Islet of Langerhans (tissue), 1 donor: ENCODE measurements around the gene DAPK2.
"Not testable (repeated sequence)": the region's sequence is repeated elsewhere in the genome, so short reads cannot be mapped to it uniquely, and the experiment has no call there.

ENCODE experiments used
- FAIRE-seq: peaks from one replicate; lab custom pipeline; 2011; peaks lifted over from hg19 to GRCh38; lab: Jason Lieb, UNC

The DAPK2 gene

DNA sequence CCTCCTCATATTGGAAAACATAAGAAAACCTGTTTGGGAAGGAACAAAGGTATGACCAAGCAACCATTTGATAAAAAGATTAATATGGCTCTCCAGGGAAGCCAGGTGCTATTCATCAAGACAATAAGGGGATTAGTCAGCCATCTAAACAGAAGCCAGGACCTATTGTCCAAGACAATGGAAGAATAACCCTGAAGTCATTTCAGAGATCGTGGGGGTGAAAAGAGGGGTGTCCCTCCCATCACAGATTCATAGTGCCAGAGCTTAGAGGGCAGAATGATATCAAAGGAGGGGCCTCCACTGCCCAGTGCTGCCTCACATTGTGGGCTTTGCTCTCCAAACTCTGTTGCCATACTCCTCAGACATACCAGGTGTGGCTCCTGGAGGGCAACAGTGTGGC is 73.5 kb downstream of the DAPK2 start:
- no peak for FAIRE-seq

DNA sequence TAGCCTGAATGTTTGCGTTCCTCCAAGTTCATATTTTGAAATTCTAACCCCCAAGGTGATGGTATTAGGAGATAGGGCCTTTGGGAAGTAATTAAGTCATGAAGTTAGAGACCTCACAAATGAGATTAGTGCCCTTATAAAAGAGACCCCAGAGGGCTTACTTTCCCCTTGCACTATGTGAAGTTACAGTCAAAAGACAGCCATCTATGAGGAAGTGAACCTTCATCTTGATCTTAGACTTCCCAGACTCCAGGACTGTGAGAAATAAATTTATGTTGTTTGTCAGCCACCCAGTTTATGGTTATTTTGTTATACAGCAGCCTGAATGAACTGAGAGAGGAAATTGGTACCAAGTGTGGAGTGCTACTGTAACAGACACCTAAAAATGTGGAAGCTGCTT is 74.4 kb downstream of the DAPK2 start:
- no peak for FAIRE-seq

DNA sequence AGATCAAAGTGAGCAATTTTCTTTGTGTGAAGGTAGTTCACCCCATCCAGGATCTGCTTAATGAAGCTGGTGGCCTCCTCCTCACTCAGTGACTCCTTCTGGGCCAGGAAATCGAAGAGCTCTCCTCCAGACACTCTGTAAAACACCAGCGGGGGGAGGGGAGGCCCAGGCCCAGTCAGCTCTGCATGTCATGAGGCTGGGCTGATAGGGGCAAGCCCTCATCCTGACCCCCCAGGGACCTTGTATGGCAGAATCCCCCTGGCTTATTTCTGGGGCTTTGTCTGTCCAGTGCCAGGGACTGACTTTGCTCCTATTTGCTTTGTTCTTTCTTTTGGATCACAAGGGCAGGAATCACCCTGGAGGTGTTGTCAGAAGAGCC is 74.9 kb downstream of the DAPK2 start:
- FAIRE-seq, result no peak

DNA sequence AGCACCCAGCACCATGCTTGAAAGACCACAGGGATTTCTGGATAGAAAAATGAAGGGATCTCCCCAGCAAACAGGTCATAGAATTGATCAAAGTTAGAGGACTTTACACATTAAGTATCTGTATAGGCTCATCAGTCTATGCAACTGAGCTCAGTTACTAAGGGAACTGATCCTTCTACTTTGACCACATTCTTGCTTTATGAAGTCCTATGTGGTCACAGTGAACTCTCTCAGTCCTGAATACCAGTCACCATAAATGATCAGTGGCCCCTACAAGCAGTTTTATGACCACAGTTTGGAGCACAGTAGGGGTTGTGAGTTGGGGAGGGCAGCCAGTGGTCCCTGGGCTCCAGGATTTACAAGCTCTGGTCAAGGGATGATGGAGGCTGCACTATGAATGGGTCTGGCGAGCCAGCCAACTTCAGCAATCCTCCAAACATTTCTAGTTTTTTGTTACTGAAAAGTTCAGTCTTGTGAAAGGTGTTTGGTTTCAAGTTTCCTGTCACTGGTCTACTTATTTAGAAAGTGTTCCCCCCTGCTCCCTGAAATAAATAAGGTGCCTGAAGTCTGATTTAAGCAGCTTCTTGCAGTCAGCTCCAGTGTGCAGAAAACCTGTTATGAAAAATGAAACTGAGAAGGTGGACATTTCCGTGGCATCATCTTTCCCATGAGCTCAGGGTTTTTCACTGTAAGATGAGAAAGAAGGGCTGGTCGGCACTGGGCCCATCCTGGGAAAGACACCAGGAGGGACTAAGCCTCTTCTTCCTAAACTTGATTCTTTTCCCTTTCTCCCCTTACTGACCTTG is 75.5 kb downstream of the DAPK2 start:
- no peak for FAIRE-seq

DNA sequence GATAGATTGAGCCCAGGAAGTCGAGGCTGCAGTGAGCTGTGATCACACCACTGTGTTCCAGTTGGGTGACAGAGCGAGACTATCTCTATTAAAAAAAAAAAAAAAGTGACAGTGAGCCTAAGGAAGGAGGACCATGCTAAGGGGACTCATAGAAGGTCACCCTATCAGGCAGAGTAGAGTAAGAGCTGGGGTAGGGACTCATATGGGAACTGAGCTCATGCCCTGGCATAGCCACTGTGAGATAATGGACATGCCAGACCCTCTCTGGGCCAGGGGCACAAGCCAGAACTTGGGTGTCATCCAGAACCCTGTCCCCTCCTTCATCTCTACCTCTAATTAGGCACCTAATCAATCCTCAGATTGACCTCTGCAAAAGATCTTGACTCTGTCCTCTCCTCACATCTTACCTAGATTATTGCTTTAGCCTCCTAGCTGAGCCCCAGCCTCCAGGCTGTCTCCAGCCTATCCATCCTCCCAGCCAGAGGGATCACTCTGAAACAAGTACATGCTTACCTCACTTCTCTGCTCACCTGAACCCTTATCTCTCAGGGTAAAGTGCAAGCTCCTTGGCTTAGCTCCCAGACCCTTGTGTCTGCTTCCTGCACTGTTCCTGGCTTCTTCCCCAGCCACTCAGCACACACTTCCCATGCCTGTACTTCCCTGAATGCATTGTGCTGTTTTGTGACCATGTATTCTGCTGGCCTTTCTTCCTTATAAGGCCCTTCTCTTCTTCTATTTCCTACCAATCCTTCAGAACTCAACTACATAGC is 76.4 kb downstream of the DAPK2 start:
- FAIRE-seq, result no peak

DNA sequence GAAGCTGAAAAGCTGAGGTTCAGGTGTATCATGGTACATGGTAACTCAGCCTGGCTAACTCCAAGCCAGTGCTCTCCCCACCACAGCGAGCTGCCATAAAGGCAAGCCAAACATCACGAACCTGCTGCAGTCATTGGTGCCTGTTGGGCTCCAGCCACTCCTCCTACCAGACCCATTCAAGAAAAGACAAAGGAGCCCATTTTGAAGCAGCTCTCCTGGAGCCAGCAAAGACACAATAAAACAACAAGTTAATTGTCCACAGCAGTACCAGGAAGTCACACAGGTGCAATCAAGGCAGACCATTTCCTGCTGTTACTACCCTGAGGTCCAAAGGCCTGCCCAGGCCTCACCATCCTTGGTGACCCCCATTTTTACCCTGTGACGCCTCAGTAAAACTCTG is 77.6 kb downstream of the DAPK2 start:
- no peak for FAIRE-seq

DNA sequence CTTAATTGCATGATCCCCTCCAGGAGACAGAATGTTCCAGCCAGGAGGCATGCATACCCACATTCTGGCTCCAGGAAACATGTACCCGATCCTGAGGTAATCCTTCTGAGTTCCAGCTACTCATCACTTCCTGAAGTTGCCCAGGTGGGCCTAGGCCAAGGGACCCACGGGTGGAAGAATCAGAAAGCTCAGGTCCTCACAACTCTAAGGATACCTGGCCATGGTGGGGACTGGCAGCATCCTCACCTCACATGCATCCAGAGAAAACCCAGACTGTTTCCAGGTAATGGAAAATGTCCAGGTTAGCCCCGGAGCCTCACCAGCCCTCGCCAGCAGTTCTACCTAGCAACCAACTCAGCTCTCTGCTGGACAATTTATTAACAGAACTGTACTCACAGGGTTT is 78.2 kb downstream of the DAPK2 start:
- peak; percentile 36 for FAIRE-seq

DNA sequence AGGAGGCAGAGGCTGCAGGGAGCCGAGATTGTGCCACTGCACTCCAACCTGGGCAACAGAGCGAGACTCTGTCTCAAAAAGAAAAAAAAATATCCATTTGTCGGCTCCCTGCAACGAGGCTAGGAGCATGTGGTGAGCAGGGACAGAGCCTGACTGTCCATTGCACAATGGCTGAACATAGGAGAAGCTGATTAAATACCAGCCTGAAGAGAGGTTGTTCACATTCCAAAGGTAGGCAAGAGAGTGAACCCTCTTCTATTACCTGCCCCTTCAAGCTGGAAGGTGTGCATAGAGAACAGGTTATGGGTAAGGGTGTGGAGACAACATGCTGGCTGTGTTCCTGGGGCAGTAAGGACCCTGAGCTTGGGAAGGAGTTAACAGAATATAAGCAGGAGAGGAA is 78.7 kb downstream of the DAPK2 start:
- FAIRE-seq, result no peak

DNA sequence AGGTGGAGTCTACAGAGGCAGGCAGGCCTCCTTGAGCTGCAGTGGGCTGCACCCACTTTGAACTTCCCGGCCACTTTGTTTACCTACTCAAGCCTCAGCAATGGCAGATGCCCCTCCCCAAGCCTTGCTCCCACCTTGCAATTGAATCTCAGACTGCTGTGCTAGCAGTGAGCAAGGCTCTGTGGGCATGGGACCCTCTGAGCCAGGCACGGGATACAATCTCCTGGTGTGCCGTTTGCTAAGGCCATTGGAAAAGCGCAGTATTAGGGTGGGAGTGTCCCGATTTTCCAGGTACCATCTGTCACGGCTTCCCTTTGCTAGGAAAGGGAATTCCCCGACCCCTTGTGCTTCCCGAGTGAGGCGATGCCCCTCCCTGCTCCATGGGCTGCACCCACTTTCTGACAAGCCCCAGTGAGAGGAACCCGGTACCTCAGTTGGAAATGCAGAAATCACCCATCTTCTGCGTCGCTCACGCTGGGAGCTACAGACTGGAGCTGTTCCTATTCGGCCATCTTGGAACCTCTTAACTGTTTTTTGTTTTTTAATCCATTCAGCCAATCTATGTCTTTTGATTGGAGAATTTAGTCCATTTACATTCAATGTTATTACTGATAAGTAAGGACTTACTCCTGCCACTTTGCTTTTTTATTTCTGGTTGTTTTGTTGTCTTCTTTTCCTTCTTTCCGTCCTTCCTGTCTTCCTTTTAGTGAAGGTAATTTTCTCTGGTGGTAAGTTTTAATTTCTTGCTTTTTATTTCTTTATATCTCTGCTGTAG is 83.2 kb downstream of the DAPK2 start:
- FAIRE-seq, result not testable (repeated sequence)

DNA sequence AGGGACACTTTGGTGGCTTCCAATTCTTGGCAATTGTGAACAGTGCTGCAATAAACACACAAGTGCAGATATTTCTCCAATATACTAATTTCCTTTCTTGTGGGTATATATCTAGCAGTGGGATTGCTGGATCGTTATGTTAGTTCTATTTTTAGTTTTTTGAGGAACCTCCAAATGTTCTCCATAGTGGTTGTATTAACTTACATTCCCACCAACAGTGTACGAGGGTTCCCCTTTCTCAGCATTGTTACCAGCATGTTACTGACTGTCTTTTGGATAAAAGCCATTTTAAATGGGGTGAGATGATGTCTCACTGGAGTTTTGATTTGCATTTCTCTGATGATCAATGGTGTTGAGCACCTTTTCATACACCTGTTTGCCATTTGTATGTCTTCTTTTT is 92.8 kb downstream of the DAPK2 start:
- no peak for FAIRE-seq

DNA sequence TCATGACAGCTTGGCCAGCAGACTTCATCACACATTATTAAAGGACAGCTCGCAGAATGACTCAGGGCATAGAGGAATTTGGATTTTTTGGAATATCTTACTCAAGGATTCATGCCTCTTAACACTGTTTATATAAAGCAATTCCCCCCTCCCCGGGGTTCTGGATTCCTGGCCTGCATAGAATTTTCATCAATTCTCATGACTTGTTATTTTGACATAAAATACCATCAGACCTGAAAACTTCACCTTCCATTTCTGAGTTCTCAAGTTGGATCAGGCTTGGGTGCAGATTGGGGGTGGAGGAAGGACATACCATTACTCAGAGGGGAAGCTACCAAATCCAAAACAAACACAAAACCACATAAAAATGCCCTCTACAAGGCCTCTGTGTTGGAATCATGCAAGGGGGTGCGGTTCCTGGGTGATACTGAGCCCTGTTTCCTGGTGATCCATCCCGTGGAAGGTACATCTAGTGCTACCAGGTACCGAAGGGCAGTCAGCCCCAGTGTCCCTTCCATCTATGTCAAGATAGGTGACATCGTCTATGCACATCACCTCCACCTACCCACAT is 95.3 kb downstream of the DAPK2 start:
- no peak for FAIRE-seq

DNA sequence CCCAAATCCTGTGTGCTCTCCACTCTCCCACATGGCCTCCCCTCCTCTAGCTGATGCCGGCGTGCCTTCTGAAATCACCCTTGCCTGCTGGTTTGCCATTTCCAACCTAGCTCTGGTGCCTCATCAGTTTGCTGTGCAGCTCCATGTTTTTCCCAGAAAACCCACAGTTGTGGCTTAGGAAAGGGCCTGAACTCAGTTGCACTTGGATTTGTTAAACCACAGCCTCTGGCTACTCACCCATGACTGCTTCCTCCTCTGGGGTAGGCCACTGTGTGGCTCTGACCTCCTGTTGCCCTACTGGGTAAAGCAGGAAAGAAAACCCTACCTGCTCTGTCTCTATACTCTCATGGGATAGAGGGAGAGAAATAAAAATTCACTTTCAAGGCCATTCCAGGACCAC is 97.3 kb downstream of the DAPK2 start:
- no peak for FAIRE-seq

DNA sequence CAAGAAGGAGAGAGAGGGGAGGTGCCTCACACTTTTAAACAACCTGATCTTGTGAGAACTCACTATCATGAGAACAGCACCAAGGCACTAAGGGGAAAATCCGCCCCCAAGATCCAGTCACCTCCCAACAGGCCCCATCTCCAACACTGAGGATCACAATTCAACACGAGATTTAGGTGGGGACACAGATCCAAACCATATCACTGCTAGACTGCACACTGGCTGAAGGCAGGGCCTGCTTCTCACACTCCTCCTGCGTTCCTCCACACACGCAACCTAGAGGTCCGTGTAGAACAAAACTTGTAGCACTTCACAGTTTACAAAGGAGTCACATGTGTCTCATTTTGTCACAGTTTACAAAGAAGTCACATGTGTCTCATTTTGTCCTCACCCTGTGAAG is 97.8 kb downstream of the DAPK2 start:
- no peak for FAIRE-seq

DNA sequence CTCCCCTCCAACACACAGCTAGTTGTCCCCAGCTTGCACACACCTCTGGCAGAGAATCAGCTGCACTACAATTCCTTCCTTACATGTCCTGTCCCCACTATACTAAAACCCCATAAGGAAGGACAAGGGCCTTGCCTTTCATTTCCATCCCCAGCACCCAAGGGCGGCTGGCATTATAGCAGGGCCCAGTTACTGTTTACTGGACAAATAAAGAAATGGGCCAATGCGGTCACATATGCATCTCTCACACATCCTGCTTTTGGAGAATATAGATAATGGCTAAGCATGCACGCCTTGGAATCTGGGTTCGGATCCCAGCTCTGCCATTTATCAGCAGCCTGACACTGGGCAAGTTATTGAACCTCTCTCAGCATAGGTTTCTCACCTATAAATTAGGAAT is 99.1 kb downstream of the DAPK2 start:
- no peak for FAIRE-seq

DNA sequence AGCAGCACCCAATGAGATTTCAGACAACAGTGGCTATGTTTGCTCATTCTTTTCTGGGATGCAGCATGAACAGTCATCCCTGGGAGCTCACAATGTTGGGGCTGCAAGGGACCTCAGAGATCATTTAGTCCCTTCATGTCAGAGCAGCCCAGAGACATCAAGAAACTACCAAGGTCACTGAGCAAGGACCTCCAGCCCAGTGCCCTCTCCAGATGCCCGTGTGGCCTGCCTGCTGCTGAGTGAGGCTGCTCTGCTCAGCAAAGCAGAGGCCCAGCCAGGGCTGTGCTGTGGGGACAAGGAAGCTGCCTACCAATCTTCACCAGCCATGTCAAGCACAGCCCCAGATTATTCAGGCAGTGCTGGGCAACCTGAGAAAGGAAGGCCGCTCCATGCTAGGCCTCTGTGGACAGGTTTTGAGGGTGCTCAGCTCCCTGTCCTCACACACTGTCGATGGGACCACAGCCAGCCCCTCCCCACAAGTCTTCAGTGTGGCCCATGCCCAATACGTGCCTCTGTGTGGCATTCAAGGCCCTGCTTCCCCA is 99.7 kb downstream of the DAPK2 start:
- FAIRE-seq, result no peak

DNA sequence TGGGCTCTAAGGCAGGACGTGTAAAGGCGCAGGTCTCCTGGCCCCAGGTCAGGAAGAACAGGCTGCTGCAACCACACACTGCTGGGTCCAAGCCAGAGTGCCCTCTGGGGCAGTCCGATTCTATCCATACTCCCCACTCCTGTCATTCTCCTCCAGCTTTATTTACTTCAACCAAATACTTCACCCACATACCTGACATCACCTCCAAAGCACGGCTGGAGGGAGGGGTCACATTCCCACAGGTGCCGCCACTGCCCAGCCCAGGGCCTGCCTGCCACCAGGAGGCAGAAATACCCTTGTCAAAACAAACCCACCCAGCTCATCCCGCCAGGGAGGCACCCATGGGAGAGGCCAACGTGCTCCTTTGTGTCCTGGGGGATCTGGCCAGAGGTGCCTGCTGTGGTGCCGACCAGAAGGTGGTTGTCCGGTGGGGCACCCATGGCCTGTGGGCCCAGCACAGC is 100.4 kb downstream of the DAPK2 start:
- no peak for FAIRE-seq

DNA sequence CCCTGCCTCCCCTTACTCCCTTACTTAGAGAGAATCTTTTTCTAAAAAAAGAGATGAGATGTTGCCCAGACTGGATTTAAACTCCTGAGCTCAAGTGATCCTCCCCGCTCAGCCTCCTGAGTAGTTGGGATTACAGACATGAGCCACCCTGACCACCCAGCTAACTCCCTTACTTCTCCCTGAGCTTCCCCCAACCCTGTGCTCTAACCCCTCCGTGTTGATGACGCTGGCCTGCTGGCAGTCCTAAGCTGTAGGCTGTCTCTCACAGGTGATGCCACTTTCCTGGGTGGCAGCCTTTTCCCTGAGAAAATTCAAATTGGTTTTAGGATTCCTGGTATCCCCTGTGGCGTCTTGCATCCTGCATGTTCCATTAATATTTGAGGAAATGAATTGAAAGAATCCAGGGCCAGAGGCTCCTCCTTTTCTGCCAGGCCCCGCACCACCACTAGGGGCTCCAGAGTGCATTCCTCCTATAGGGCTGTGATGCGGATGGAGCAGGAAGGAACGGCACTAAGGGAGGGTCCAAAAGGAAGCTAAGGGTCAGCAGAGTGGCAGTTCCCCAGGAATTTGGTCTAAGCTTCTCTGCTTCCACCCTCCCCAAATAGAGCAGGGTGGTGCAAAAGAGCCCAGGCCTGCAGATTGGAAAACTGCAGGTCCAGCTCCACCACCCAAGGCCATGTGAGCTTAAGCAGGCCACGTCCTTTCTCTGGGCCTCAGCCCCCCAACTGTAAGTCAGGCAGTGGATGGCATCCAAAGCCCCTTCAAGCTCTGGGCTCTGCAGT is 101.1 kb downstream of the DAPK2 start:
- no peak for FAIRE-seq

DNA sequence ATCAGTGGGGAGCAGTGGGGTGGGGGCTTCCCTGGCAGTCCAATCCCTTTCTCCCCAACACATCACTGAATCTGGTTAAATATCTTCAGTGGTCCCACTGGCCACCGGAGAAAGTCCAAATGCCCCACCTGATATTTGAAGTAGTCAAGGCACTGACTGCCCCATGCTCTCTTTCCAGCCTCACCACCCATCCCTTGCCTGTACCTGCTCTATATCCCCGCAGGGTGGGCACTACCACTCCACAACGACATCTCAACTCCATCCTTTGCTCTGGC is 101.7 kb downstream of the DAPK2 start:
- no peak for FAIRE-seq

DNA sequence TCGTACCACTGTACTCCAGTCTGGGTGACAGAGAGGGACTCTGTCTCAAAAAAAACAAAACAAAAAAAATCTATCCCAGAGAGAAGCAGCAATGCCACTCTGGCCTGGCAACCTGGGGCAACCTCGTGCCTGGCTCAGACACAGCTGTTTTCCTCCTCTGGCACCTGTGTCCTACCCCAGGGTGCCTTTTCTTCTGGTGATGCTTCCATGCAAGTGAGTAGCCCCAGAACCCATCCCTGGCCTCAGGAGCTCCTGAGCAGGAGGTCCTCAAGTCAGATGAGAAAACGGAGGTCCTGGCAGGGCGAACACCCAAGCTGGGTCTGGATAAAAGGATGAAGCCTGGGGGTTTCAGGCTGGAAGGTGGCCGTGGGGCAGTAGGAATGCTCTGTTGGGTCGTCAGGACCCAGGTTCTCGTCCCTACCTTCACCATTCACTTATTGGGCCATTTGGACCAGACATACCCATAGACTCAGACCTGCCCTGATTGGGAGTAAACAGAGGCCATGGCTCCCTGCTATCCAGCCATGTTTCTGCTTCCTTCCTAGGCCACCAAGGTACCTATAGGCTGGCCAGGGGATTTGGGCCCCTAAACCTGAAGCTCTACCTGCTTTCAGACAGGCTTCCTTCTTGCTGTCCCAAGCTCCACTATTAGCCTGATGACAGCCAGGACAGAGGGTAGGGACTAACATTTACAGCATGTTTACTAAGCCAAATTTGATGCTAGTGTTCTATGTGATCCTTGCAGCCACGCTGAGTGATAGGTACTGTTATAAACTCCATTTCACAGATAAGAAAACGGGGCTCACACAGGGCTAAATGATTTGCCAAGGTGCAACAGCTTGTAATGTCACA is 102.2 kb downstream of the DAPK2 start:
- FAIRE-seq, result no peak

DNA sequence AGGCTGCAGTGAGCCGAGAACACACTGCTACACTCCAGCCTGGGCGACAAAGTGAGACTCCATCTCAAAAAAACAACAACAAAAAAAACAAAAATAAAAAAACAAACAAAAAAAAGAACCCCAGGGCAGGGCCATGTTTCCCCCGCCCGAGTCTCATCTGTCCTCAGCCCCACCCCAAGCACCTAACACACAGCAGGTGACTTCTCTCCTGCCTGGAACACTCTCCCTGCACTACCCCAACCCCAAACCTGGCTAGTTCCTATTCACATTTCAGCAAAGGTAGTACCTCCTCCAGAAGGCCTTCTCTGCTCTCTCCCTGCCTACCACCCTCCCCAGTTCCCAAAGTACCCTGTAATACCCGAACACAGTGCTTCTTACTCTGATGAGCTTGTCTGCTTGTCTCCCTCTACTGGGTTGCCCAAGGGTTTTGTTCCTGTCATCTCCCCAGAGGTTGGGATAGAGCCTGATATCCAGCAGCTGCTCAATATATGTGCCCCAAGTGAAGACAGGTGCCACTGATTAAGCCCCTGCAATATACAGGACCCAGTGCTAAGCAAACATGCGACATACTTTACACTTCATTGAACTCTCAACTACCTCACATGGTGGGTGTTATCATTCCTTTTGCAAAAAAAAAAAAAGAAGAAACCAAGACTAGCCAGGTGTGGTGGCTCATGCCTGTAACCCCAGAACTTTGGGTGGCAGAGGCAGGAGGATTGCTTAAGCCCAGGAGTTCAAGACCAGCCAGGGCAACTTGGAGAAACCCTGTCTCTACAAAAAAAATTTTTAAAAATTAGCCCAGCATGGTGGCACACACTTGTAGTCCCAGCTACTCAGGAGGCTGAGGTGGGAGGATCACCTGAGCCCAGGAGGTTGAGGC is 103.6 kb downstream of the DAPK2 start:
- FAIRE-seq, result no peak
